ENCODE measurements around the gene ERFL.

Gene ERFL

DNA sequence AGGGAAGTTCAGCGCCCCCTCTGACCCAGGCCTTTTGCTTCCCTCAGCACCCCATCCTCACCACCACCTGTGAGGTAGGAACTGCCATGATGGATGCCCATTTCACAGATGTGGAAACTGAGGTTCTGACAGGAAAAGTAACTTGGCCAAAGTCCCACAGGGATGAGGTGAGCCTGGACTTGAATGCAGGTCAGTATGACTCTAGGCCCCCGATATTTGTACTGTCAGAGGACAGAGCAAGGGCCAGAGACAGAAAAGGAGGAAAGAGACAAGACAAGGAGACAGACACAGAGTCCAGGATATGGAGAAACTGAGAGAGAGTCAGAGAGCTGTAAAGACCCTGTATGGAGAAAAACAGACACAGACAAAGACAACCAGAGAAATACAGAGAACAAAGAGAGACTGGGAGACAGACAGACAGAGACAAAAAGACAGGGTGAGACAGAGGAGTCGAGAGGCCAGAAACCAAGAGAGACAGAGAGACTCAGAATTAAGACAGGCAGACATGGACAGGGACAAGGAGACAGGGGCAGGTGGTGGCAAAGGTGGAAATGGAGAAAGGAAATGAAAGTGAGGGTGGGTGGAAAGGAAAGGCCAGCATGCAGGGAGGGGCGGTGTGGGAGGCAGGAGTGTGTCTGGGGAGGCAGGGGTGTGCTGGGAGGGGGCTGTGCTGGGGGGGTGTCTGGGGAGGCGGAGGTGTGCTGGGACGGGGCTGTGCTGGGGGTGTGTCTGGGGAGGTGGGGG is 5.0 kb downstream of the ERFL start (continued):
- TF ChIP-seq, protein P1, sequence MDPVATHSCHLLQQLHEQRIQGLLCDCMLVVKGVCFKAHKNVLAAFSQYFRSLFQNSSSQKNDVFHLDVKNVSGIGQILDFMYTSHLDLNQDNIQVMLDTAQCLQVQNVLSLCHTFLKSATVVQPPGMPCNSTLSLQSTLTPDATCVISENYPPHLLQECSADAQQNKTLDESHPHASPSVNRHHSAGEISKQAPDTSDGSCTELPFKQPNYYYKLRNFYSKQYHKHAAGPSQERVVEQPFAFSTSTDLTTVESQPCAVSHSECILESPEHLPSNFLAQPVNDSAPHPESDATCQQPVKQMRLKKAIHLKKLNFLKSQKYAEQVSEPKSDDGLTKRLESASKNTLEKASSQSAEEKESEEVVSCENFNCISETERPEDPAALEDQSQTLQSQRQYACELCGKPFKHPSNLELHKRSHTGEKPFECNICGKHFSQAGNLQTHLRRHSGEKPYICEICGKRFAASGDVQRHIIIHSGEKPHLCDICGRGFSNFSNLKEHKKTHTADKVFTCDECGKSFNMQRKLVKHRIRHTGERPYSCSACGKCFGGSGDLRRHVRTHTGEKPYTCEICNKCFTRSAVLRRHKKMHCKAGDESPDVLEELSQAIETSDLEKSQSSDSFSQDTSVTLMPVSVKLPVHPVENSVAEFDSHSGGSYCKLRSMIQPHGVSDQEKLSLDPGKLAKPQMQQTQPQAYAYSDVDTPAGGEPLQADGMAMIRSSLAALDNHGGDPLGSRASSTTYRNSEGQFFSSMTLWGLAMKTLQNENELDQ (tag by site-specific recombination; IDR thresholded peaks at IDR 0.05; ENCODE audit: low read depth) = no peak
- TF ChIP-seq ZNF214 (tag by site-specific recombination; IDR thresholded peaks at IDR 0.05; ENCODE audit: borderline replicate concordance) (no peak), MYNN (tag by site-specific recombination; IDR thresholded peaks at IDR 0.05; ENCODE audit: borderline replicate concordance) (no peak), SALL2 (tag by site-specific recombination; IDR thresholded peaks at IDR 0.05; ENCODE audit: borderline replicate concordance) (no peak), ZNF341 (tag by site-specific recombination; IDR thresholded peaks at IDR 0.05; ENCODE audit: low read depth) (no peak)

DNA sequence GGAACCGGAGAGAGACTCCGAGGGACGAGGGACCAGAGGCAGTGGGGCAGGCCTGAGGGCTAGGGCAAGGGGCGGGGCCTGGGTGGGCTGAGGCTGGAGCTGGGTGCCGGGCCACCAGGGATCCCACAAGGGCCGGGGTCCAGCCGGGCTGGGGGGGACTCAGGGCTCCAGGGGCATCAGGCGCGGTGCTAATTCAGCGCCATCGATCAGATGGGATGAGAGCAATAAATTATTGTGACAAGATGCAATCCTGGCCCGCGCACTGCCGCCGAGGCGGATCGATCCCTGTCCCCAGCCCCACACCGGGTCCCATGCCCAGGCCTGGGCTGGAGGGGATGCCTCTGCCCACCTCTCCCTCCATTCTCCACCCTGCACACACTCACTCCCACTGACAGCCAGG is 5.7 kb downstream of the ERFL start:
- ChIA-PET POLR2A (interaction anchor here (0.6 to 0.7 kb wide), 2 partner anchors 18 to 28 kb away, joined by 3 to 4 read pairs; no protein-coding TSS in a partner anchor), CTCF (no interaction called here)
- no peak overlapping the region for H3K4me3 ChIP-seq (ENCODE audit: low read depth, low read length)
- TF ChIP-seq ZNF843 (tag by site-specific recombination; IDR thresholded peaks at IDR 0.05) = no peak
- no peak for TF ChIP-seq ZSCAN16 (tag by site-specific recombination; IDR thresholded peaks at IDR 0.05)
- TF ChIP-seq, protein P2, sequence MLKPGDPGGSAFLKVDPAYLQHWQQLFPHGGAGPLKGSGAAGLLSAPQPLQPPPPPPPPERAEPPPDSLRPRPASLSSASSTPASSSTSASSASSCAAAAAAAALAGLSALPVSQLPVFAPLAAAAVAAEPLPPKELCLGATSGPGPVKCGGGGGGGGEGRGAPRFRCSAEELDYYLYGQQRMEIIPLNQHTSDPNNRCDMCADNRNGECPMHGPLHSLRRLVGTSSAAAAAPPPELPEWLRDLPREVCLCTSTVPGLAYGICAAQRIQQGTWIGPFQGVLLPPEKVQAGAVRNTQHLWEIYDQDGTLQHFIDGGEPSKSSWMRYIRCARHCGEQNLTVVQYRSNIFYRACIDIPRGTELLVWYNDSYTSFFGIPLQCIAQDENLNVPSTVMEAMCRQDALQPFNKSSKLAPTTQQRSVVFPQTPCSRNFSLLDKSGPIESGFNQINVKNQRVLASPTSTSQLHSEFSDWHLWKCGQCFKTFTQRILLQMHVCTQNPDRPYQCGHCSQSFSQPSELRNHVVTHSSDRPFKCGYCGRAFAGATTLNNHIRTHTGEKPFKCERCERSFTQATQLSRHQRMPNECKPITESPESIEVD (tag by site-specific recombination; IDR thresholded peaks at IDR 0.05) = no peak
- TF ChIP-seq ZNF184 (tag by site-specific recombination; IDR thresholded peaks at IDR 0.05) = no peak
- TF ChIP-seq ZNF426 (tag by site-specific recombination; IDR thresholded peaks at IDR 0.05) = no peak
- TF ChIP-seq KLF7 (tag by site-specific recombination; IDR thresholded peaks at IDR 0.05; ENCODE audit: borderline replicate concordance) = no peak
- H3K36me3 ChIP-seq (ENCODE audit: control insufficient read depth in 2 of 2, insufficient read depth in 1 of 2, low read length in 2 of 2) = no peaks in the 10 kb centered on the region
- H3K4me1 ChIP-seq (ENCODE audit: control insufficient read depth, insufficient read depth, low read length) = no peaks in the 10 kb centered on the region
- H3K9me3 ChIP-seq (ENCODE audit: control insufficient read depth, insufficient read depth, low read depth, low read length) = no peaks in the 10 kb centered on the region
- H3K27ac ChIP-seq (ENCODE audit: extremely low read depth, low read depth, low read length) = no peak overlapping the region

DNA sequence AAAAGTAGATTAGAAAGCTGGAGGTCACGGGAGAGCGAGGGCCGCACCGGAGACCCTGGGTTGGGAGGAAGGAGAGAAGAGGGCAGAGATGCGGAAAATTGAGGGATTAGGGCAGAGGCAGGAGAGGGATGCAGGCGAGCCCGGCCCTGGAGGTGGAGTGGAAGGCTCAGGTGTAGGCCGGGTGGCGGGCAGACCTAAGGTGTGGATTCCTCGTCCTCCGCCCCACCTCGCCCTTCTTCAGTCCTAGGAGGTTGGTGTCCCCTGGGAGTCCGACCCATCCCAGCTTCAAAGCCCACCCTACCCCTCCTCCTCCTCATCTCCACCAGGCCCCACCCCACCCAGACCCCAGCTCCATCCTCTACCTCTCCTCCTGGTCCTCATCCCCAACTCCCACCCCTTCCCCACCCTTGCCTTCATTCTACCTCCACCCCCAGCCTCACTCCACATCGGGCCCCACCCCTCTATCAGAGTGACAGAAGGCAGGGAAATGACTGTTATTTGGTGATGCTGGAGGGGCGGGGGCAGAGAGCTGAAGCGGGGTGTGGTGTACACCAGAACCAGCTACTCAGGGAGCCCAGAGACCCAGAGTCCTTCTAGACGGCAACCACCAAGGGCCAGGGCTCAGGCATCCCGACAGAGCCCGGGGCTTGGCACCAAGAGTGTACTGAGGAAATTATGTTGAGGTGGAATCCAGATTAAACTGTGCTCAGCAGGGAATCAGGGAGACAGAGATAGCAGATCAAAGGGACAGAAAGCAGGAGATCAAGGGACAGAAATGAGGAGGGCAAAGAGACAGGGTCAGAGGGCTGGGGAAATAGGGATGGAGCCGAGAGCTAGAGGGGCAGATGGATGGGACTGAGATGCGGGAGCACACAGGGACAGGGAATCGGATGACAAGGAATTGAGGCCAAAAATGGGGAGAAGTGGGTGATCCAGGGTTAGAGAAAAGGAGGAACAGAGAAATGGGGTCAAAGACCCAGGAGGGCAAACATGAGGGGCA is 6.4 kb downstream of the ERFL start:
- CTCF ChIA-PET = interaction anchor here (0.8 kb wide), 1 partner anchor 36 kb away, joined by 4 read pairs; no protein-coding TSS in a partner anchor
- no peaks in the 10 kb centered on the region for H3K4me1 ChIP-seq (ENCODE audit: control insufficient read depth, insufficient read depth, low read length)
- H3K4me3 ChIP-seq (ENCODE audit: low read depth, low read length) = no peak overlapping the region
- no peak overlapping the region for H3K27ac ChIP-seq (ENCODE audit: extremely low read depth, low read depth, low read length)
- H3K9me3 ChIP-seq (ENCODE audit: control insufficient read depth, insufficient read depth, low read depth, low read length) = no peaks in the 10 kb centered on the region
- 0 out of 2 replicates have a peak, but pooled peaks have one; percentile 28 for TF ChIP-seq ZNF600 (tag by site-specific recombination; IDR thresholded peaks at IDR 0.05)
- TF ChIP-seq KLF1 (tag by site-specific recombination; IDR thresholded peaks at IDR 0.05) = peak; percentile 74
- peak; percentile 55 for TF ChIP-seq ZBTB17 (tag by site-specific recombination; IDR thresholded peaks at IDR 0.05)
- peak; percentile 48; the same call in 1 of the 2 replicates for TF ChIP-seq ZIC2 (tag by site-specific recombination; IDR thresholded peaks at IDR 0.05)
- TF ChIP-seq, protein P3, sequence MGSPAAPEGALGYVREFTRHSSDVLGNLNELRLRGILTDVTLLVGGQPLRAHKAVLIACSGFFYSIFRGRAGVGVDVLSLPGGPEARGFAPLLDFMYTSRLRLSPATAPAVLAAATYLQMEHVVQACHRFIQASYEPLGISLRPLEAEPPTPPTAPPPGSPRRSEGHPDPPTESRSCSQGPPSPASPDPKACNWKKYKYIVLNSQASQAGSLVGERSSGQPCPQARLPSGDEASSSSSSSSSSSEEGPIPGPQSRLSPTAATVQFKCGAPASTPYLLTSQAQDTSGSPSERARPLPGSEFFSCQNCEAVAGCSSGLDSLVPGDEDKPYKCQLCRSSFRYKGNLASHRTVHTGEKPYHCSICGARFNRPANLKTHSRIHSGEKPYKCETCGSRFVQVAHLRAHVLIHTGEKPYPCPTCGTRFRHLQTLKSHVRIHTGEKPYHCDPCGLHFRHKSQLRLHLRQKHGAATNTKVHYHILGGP (tag by site-specific recombination; IDR thresholded peaks at IDR 0.05) = no peak
- no peak for TF ChIP-seq ZNF624 (tag by site-specific recombination; IDR thresholded peaks at IDR 0.05)
- TF ChIP-seq ZNF366 (tag by site-specific recombination; conservative IDR thresholded peaks at IDR 0.05) = peak; percentile 33; the same call in 1 of the 2 replicates
- POLR2A ChIA-PET = interaction anchor here (0.6 to 0.7 kb wide), 3 partner anchors 17 to 1351 kb away, joined by 3 to 4 read pairs (median 3); no protein-coding TSS in a partner anchor
- no peaks in the 10 kb centered on the region for H3K36me3 ChIP-seq (ENCODE audit: control insufficient read depth in 2 of 2, insufficient read depth in 1 of 2, low read length in 2 of 2)
